GM10847 (cell line): ENCODE data around the gene DAPL1.

Source experiments
- POLR2A ChIP-seq: IDR thresholded peaks from 2 replicates; pipeline ENCODE4 v1.6.1; 2011; ENCODE audit not compliant: insufficient read length; ENCODE audit errors: extremely low read depth

DAPL1 gene

DNA sequence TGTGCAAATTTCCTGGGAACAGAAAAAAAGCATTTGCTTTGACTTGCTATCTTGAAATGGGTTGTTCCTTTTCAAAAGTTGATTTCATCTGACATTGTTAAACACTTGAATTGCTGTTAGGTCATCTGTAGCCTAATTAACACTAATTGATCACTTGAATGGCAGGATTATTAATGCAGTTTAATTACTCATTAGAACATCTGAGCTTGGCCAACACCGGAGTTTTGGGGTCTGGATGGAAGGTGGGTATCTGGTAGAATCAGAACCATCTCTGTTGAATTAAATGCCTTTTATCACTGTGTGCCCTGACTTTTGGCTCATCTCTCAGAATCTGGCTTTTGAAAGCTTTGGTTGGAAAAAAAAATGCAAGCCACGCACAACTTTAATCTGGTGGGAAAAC is 8.4 kb downstream of the DAPL1 start:
- TF ChIP-seq POLR2A, result no peak

- no peak for TF ChIP-seq POLR2A
Measured at GRCh38 chr2:158805255-158805654, 10.1 kb downstream of the DAPL1 start.

DNA sequence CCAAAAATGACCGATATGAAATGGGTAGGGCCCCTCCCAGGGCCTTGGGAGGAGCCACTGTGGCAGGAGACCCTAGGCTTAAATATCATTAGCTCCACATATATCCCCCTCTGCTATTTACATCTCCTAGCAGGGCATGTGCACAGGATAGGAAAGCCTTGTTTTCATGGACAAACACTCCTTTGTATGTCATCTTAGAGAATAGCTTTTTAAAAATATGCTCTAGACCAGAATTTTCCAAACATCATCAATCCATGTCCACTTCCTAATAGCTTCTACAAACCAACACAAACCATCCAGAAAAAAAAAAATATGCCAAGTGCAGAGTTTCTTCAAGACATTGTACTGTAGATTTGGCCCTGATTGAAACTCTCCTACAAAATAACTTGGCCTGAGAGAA is 10.8 kb downstream of the DAPL1 start:
- no peak for TF ChIP-seq POLR2A

- TF ChIP-seq POLR2A, result no peak
Measured at GRCh38 chr2:158806941-158807340, 11.8 kb downstream of the DAPL1 start.

DNA sequence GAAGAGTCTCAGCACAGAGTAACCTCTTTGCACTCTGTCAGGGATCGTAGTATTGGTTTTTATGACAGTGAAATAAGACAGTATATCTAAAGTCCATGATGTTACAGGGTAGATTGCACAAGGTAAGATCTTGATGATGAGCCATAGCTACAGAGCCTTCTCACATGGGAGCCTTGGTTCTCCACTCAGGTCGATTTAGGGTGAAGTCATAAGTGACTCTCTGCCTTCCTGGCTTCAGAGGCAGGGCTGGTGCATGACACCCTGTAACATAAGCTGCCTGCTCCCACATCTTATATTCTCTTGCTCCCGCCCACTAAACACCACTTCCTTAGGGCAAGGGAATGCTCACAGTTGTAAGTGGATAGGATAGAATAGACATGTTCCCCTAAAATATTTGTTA is 13.3 kb downstream of the DAPL1 start:
- TF ChIP-seq POLR2A, result no peak

DNA sequence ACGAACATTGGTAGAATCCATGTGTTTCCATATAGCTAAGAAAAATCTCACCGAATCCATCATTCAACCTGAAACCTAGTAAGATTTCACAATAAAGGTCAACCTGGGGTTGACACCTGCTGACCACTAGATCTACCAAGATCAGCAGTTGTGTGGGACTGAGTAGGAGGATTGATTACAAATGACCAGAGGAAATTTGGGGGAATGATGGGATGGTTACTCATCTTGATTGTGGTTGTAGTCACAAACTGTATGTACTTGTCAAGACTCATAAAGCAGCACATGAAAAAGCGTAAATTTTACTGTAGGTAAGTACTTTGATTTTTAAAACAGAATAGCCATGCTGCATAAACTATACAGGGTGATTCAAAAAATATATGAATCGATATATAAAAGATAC is 14.7 kb downstream of the DAPL1 start:
- no peak for TF ChIP-seq POLR2A

DNA sequence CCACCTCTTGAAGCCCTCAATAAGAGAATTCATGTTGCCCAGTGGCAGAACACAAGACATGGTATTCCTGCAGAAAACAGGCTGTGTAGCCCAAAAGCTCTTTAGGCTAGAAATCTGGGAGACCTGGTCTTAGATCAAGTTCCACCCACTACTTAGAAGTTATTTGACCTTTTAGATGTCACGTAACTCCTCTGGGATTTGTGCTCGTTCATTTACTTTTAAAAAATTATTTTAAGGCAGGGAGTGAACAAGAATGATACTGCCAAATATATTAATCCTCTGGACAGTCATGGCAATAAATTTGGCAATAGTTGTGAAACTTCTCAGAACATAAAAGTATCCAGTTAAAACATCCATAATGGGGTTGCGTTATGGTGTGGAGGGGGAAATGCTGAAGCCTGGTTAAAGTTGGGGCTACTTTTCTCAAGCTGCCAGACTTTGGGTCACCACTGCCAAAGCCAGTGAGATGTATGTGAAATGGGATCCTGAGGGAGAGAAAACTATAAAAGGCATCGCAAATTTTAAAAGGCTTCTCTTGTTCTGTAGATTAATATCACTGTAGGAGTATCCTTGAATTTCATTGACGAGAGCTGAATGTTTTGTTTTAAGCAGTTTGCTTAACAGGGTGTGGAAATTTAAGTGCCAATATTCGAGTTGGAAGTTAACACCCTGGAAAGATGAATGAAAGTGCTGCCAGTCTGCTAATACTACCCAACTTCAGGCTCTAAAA is 15.8 kb downstream of the DAPL1 start:
- no peak for TF ChIP-seq POLR2A

DNA sequence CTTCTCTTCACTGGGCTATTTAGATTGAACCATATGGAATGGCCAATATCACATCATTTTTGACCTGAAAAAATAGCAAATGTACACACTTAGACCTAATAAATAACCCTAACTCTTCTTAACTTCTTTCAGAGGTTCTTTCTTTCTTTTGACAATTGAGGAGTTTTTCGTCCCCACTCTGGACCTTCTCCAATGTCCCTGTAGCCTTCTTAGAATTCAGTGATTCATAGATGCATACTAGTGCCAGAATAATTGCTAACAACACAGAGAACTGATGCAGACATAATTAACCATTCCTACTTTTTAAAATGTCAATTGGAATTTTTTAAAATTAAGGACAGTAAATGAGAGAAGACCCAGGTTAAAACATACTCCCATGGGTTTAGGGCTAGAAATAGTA is 20.0 kb downstream of the DAPL1 start:
- no peak for TF ChIP-seq POLR2A

GRCh38 chr2:158815658-158816057 is 20.5 kb downstream of the DAPL1 start:
- TF ChIP-seq POLR2A, result no peak

DNA sequence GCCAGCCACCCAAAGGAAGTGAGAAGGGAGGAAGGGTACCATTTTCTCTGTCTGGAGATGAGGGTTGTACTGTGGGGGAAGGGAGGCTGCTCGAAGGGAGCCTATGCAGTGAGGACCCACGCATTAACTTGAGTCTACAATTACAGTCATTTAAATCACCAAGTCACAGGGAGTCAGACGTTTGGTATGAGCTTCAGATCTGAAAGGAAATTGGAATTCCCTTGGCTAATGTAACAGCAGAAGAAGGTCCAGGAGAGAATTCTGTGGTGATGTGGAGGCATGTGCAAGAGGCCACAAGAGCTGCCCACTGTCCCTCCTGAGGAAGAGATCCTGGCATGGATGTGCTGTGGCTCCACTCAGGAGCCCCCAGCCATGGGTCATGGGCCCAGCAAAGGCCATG is 22.5 kb downstream of the DAPL1 start:
- no peak for TF ChIP-seq POLR2A

DNA sequence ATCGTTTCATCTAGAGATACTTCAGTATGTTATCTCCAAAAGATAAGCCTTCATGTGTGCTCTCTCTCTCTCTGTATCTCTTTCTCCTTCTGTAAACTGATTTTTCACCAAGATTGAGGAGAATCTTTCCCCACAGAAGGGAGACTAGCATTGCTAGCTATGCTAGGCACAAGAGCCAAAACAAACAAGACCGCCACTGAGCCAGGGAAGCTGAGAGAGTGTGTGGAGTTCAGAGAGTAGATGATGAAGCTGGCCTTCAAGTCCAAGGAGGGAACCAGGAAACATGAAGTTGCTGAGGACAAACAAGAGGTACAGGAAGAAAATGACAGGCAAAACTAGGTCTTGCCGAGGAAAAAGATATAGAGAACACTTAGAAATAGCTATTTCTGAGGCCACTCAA is 23.4 kb downstream of the DAPL1 start:
- TF ChIP-seq POLR2A, result no peak

GRCh38 chr2:158822193-158822592 is 27.1 kb downstream of the DAPL1 start:
- no peak for TF ChIP-seq POLR2A

DNA sequence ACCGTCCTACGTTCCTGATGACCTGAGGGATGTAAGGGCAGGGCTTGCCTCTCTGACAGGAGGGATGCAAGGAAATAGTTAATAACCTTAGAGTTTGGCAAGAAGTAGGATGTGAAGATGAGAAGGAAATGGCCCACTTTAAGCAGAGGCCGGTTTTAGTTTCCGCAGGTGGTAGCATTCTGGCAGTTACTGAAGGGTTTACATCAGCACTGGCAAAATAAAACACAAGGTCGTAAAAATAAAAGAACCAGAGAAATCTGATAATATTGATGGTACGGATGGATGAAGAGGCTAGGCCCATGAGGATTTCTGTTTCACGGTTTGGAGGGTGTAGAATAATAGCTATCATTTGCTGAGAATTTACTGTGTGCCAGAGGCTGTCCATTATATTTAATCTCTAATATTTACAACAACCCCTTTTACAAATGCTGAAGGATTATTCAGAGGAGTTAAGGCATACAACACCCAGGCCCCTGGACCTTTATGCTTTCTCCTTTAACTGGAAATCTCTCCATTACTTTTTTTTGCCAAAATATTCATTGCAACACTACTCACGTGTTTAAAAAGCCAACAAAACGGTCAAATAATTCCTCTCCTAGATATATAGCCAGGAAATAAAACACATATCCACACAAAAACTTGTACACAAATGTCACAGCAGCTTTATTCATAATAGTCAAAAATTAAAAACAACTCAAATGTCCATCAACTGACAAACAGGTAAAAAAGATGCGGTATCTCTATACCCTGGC is 28.5 kb downstream of the DAPL1 start:
- TF ChIP-seq POLR2A, result no peak

GRCh38 chr2:158825021-158825420 is 29.9 kb downstream of the DAPL1 start:
- TF ChIP-seq POLR2A, result no peak

DNA sequence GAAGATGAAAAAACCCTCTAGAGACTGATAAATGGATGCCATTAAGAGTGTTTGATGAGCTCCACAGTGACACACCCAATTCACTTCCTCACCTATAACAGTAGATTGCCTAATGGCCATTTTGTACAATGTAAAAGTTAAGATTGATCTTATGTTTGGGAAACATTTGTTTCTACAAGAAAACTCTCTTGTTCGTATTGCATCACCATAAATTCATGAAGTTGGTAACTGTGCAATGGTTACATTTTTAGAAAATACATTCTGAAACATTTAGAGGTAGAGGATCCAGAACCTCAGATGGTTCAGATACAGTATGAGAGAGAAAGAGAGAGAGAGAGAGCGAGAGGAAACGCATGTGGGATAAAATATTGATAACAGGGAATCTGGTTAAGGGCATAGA is 31.8 kb downstream of the DAPL1 start:
- no peak for TF ChIP-seq POLR2A

DNA sequence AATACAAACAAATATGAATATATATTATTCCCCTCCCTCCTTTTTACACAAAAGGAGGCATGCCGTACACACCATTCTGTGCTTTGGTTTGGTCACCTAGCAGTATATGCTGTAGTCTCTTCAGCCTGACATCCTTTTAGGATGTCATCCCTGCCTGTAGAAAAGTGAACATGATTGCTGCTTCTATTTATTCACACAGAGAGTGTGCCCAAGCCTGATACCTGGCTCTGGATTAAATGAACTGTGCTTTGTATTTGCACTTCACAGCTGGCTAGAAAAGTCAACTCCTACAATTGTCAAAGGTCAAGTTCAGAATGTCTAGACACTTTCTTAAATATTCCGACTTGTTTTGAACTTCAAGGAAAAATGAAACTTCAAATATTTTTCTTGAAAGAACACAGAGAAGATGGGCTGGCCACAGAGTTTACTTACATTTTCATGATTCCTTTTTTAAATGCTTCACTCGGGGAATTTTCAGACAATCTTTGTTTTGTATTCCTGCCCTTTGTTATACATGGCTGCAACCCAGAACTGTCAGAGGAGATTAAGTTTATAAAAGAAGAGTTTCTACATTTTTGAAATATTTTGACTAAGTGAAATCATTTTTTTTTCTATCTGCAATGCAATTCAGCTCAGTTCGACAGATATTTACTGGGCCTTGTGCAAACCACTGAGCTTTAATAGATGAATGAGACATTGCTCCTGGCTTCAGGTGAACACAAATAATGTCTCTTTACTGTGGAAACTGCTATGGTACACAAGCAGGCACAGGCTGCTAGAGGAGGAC is 33.5 kb downstream of the DAPL1 start:
- no peak for TF ChIP-seq POLR2A
